IMR-90 (cell line): ENCODE results near the gene UBL7. TPM values are rescaled to one million over a fixed set of nuclear protein-coding genes. Genes with fewer than 3 reads are reported as not detected.

Experiments used
- ATAC-seq: fragments of 200-7000 bp; cut with Tn5 transposase; 2 replicates; pipeline ENCODE4 v1.9.1; 2020; ENCODE audit warnings: low read depth, mild to moderate bottlenecking, moderate library complexity
- BruUV-seq: library from RNA; stranded (reverse); fragments of 400-500 nt; replicated peaks from 2 replicates; lab custom pipeline; 2021; lab: Mats Ljungman, UMichigan
- CTCF ChIA-PET: fragments of 300-600 bp; formaldehyde crosslinking; extraction: SDS; loops from one replicate; lab custom pipeline; 2021; ENCODE audit warnings: antibody characterized with exemption; lab: Yijun Ruan, JAX
- POLR2A ChIA-PET: fragments of 300-600 bp; sonication (Branson Sonifier 250); formaldehyde crosslinking; loops from one replicate; lab custom pipeline; 2022; ENCODE audit warnings: antibody characterized with exemption; ENCODE audit not compliant: unreplicated experiment; lab: Charles Lee
- DNase-seq: peaks from one replicate; pipeline ENCODE4 v3.0.0; 2013
- H2AFZ ChIP-seq: replicated peaks from 2 replicates; pipeline ENCODE3; 2013; ENCODE audit warnings: low read length, mild to moderate bottlenecking; ENCODE audit not compliant: poor library complexity
- H2AK5ac ChIP-seq: 2 replicates; pipeline ENCODE4 v1.6.1; 2013; ENCODE audit warnings: low read depth, low read length, inconsistent platforms
- H2AK9ac ChIP-seq: replicated peaks from 2 replicates; pipeline ENCODE3; 2013; ENCODE audit warnings: mild to moderate bottlenecking, low read depth, low read length, moderate library complexity; ENCODE audit not compliant: poor library complexity
- H2BK120ac ChIP-seq: 2 replicates; pipeline ENCODE4 v1.6.1; 2013; ENCODE audit warnings: low read depth, low read length, inconsistent platforms
- H2BK15ac ChIP-seq: 3 replicates; pipeline ENCODE4 v1.6.1; 2013; ENCODE audit warnings: low read depth, low read length, inconsistent platforms
- H2BK20ac ChIP-seq: 2 replicates; pipeline ENCODE4 v1.6.1; 2013; ENCODE audit warnings: low read depth, mild to moderate bottlenecking, inconsistent platforms, low read length, moderate library complexity
- H2BK5ac ChIP-seq: 2 replicates; pipeline ENCODE4 v1.6.1; 2013; ENCODE audit warnings: mild to moderate bottlenecking, low read depth, low read length, inconsistent platforms; ENCODE audit not compliant: poor library complexity, severe bottlenecking
- H3K14ac ChIP-seq: replicated peaks from 2 replicates; pipeline ENCODE4 v1.6.1; 2013; ENCODE audit warnings: low read depth, low read length, inconsistent platforms
- H3K18ac ChIP-seq: 2 replicates; pipeline ENCODE4 v1.6.1; 2013; ENCODE audit warnings: low read depth, low read length, control low read depth
- H3K23ac ChIP-seq: 2 replicates; pipeline ENCODE4 v1.6.1; 2013; ENCODE audit warnings: low read depth, low read length, inconsistent platforms
- H3K27ac ChIP-seq: 2 replicates; pipeline ENCODE4 v1.5.1; 2013; ENCODE audit warnings: mild to moderate bottlenecking, control low read depth, low read length; ENCODE audit not compliant: insufficient read depth
- H3K27me3 ChIP-seq: 2 replicates; pipeline ENCODE4 v1.6.1; 2013; ENCODE audit warnings: low read length; ENCODE audit not compliant: control insufficient read depth, insufficient read depth
- H3K36me3 ChIP-seq: 2 replicates; pipeline ENCODE4 v1.6.1; 2013; ENCODE audit warnings: low read length, mixed read lengths; ENCODE audit not compliant: control insufficient read depth, insufficient read depth
- H3K4ac ChIP-seq: 2 replicates; pipeline ENCODE4 v1.6.1; 2013; ENCODE audit warnings: low read depth, low read length, inconsistent platforms
- H3K4me1 ChIP-seq: 2 replicates; pipeline ENCODE4 v1.6.1; 2013; ENCODE audit warnings: low read length, mixed read lengths; ENCODE audit not compliant: control insufficient read depth, insufficient read depth
- H3K4me2 ChIP-seq: 2 replicates; pipeline ENCODE4 v1.6.1; 2013; ENCODE audit warnings: low read depth, mild to moderate bottlenecking, control low read depth, low read length, moderate library complexity
- H3K4me3 ChIP-seq: 2 replicates; pipeline ENCODE4 v1.5.1; 2013; ENCODE audit warnings: low read depth, mild to moderate bottlenecking, control low read depth, low read length, moderate library complexity; ENCODE audit not compliant: insufficient read depth
- H3K56ac ChIP-seq: 2 replicates; pipeline ENCODE4 v1.6.1; 2013; ENCODE audit warnings: low read length, inconsistent platforms; ENCODE audit not compliant: insufficient read depth; ENCODE audit errors: extremely low read depth
- H3K79me1 ChIP-seq, 2 experiments: 2 replicates each; pipeline ENCODE4 v1.6.1; 2013; ENCODE audit warnings: low read length in 2 of 2, inconsistent platforms in 1 of 2, low read depth in 1 of 2
- H3K9ac ChIP-seq: 2 replicates; pipeline ENCODE4 v1.6.1; 2013; ENCODE audit warnings: low read depth, low read length, control low read depth
- H3K9me1 ChIP-seq: 2 replicates; pipeline ENCODE4 v1.6.1; 2013; ENCODE audit warnings: low read length, inconsistent platforms; ENCODE audit not compliant: insufficient read depth
- H3K9me3 ChIP-seq: 2 replicates; pipeline ENCODE4 v1.6.1; 2013; ENCODE audit warnings: low read length; ENCODE audit not compliant: control insufficient read depth, insufficient read depth
- H4K20me1 ChIP-seq: 2 replicates; pipeline ENCODE4 v1.6.1; 2013; ENCODE audit warnings: low read length, inconsistent platforms; ENCODE audit not compliant: insufficient read depth
- H4K5ac ChIP-seq: 2 replicates; pipeline ENCODE4 v1.6.1; 2013; ENCODE audit warnings: mild to moderate bottlenecking, low read depth, low read length, control low read depth
- H4K8ac ChIP-seq, 2 experiments: 2 replicates each; pipeline ENCODE4 v1.6.1; 2013; ENCODE audit warnings: low read depth in 2 of 2, low read length in 2 of 2, control low read depth in 1 of 2, inconsistent platforms in 1 of 2
- H4K91ac ChIP-seq: 2 replicates; pipeline ENCODE4 v1.6.1; 2013; ENCODE audit warnings: low read depth, low read length, inconsistent platforms; ENCODE audit not compliant: insufficient read depth
- BHLHE40 ChIP-seq: fragments of 150-350 bp; IDR thresholded peaks from 2 replicates; pipeline ENCODE4 v1.6.1; 2016; ENCODE audit warnings: mild to moderate bottlenecking, low read depth, low read length
- FOS ChIP-seq: fragments of 150-350 bp; IDR thresholded peaks from 2 replicates; pipeline ENCODE4 v1.6.1; 2016; ENCODE audit warnings: low read depth, low read length
- MXI1 ChIP-seq: IDR thresholded peaks from 2 replicates; pipeline ENCODE4 v1.6.1; 2012; ENCODE audit warnings: low read depth, mild to moderate bottlenecking, low read length, moderate library complexity, borderline replicate concordance
- NFE2L2 ChIP-seq: fragments of 150-350 bp; IDR thresholded peaks from 2 replicates; pipeline ENCODE4 v1.6.1; 2016; ENCODE audit warnings: low read depth, mild to moderate bottlenecking, low read length
- POLR2A ChIP-seq: IDR thresholded peaks from 2 replicates; pipeline ENCODE4 v1.6.1; 2012; ENCODE audit warnings: mild to moderate bottlenecking, low read depth, low read length
- SMC3 ChIP-seq: fragments of 150-350 bp; IDR thresholded peaks from 2 replicates; pipeline ENCODE4 v1.6.1; 2016; ENCODE audit warnings: low read depth, mild to moderate bottlenecking, antibody characterized with exemption, low read length, moderate library complexity
- WGBS, 2 experiments: methylation state at CpG; one replicate each; pipeline versions ENCODE4 v1.1.5 to v1.1.7; 2013; ENCODE audit warnings: missing lambda C conversion rate in 2 of 2; ENCODE audit not compliant: insufficient read length in 1 of 2; ENCODE audit errors: extremely low coverage in 2 of 2; 5-methylcytosine and 5-hydroxymethylcytosine counted together
- dilution Hi-C: fragments of 300-500 bp; cut with HindIII; formaldehyde crosslinking; loops from one replicate; pipeline ENCODE4 v1.14.3; 2018; ENCODE audit warnings: low sequenced_read_pairs; ENCODE audit not compliant: unreplicated experiment
- in situ Hi-C: fragments of 300-500 bp; cut with MboI; formaldehyde crosslinking; loops from 3 replicates; pipeline ENCODE4 v1.14.3; 2019; ENCODE audit warnings: low sequenced_read_pairs, inconsistent platforms, mixed read lengths
- intact Hi-C: fragments of 100-400 bp; cut with micrococcal nuclease; formaldehyde crosslinking; loops from 2 replicates; pipeline ENCODE4 v1.10.0; 2022
- polyA plus RNA-seq, 3 experiments: library from polyadenylated mRNA; depleted of rRNA; stranded (reverse); fragments of >200 nt; gene quantifications; 2 replicates each; pipeline ENCODE4 v1.2.3, GENCODE V29; 2012; ENCODE audit warnings: low replicate concordance in 1 of 3
- total RNA-seq: library from RNA; depleted of rRNA; stranded (reverse); fragments of >200 nt; gene quantifications from 2 replicates; pipeline ENCODE4 v1.2.3, GENCODE V29; 2012
- TF ChIP-seq, protein P1 (sequence below): fragments of 150-350 bp; IDR thresholded peaks from 2 replicates; pipeline ENCODE4 v1.6.1; 2017; ENCODE audit warnings: mild to moderate bottlenecking, antibody characterized with exemption, low read length, low read depth

UBL7 gene
- total and polyA plus RNA-seq, 2 of the 4 experiments (the other 2 are of a cell fraction): 68.1 to 78.4 TPM

DNA sequence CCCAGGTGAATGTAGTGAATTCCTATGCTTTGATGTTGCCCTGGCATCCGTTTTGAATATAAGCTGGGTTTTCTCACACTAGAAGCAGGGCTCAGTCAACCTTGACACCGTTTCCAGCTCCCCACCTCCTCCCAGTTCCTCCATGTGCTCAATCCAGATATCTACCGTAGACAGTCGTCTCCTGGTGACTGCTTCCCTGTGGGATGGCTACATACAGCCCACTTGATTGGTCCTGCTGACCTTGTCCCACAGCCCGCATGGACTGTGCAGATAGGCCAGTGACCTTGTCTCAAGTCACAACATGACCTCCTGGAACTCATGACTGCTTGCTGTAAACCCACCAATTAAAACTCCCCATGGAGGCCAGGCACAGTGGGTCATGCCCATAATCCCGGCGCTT is 35.3 kb downstream of the UBL7 start:
- Histone ChIP-seq H3K9me3 (no peaks in the 10 kb centered on the region), H3K4ac (0 out of 2 replicates have a peak overlapping the region, but pooled peaks have one; percentile 7), H3K14ac (no peak overlapping the region), H3K27ac (no peak overlapping the region), H3K4me2 (no peak overlapping the region), H3K9me1 (peaks cover 56% of the 10 kb centered on the region), H3K79me1 (peaks cover 15 to 93% of the 10 kb centered on the region in 2 experiments; a peak in 3 of 4 replicates), H3K36me3 (no peaks in the 10 kb centered on the region), H2BK120ac (peak overlapping the region; percentile 12; the same call in 1 of the 2 replicates), H3K4me1 (peaks cover 40% of the 10 kb centered on the region), H3K23ac (peak overlapping the region; percentile 45; the same call in 1 of the 2 replicates), H3K56ac (no peak overlapping the region), H2AK9ac (no peak overlapping the region), H3K27me3 (no peaks in the 10 kb centered on the region), H3K18ac (no peak overlapping the region), H4K91ac (peak overlapping the region; percentile 37), H2BK5ac (no peak overlapping the region), H3K9ac (no peak overlapping the region), H2BK20ac (no peak overlapping the region), H2AK5ac (peak overlapping the region; percentile 0), H2AFZ (no peak overlapping the region), H4K5ac (no peak overlapping the region), H4K8ac (peak overlapping the region in 1 of 2 experiments; percentile 8; a peak in 1 of 4 replicates), H4K20me1 (peaks cover 33% of the 10 kb centered on the region), H3K4me3 (no peak overlapping the region), H2BK15ac (no peak overlapping the region)
- ChIA-PET CTCF (no interaction called here), POLR2A (no interaction called here)
- in situ Hi-C loops (no loop called here), intact Hi-C loops (no loop called here), dilution Hi-C loops (no loop called here)
- ATAC-seq: no peak
- 93% methylated on average over 2 of the region's 7 CpGs; no CpG with 5 or more reads in 1 of the 2 experiments for WGBS, 2 experiments
- TF ChIP-seq POLR2A: no peak
- no peak for TF ChIP-seq FOS
- TF ChIP-seq, protein P1, sequence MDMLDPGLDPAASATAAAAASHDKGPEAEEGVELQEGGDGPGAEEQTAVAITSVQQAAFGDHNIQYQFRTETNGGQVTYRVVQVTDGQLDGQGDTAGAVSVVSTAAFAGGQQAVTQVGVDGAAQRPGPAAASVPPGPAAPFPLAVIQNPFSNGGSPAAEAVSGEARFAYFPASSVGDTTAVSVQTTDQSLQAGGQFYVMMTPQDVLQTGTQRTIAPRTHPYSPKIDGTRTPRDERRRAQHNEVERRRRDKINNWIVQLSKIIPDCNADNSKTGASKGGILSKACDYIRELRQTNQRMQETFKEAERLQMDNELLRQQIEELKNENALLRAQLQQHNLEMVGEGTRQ: no peak
- TF ChIP-seq NFE2L2: no peak
- no peak for TF ChIP-seq MXI1
- TF ChIP-seq SMC3: no peak
- no peak for TF ChIP-seq BHLHE40
- BruUV-seq: no TSS peak
- DNase-seq: no peak
